Testis (tissue), 2 donors: ENCODE data around the gene ARHGAP31.

Experiments used
- CTCF ChIP-seq, 3 experiments: fragments of 450-650 bp in 2 of 3; fragments of 200-600 bp in 1 of 3; sonication (generic) in 1 of 3; IDR thresholded peaks; one replicate each; pipeline ENCODE4 v1.5.1; 2016 to 2019; ENCODE audit warnings: antibody characterized with exemption in 3 of 3, mild to moderate bottlenecking in 2 of 3, moderate library complexity in 1 of 3
- POLR2A ChIP-seq: fragments of 450-650 bp; IDR thresholded peaks from one replicate; pipeline ENCODE4 v1.6.1; 2017; ENCODE audit warnings: antibody characterized with exemption, mild to moderate bottlenecking, moderate library complexity

- TF ChIP-seq CTCF (IDR thresholded peaks at IDR 0.05) = no peak
- TF ChIP-seq POLR2A = no peak
Measured at GRCh38 chr3:119375106-119375505, 80.9 kb downstream of the ARHGAP31 start.
